B cell (primary cell): ENCODE data around the gene KLHL36. TPM values are rescaled to one million over a fixed set of nuclear protein-coding genes. Genes with fewer than 3 reads are reported as not detected.

Experiments
- polyA plus RNA-seq: library from polyadenylated mRNA; depleted of rRNA; stranded (reverse); fragments of >200 nt; gene quantifications from 2 replicates; pipeline ENCODE4 v1.2.3, GENCODE V29; 2012
- total RNA-seq, 2 donors: library from RNA; stranded (reverse); fragments of 120-200 nt in 1 of 2; gene quantifications; 1 replicate in 1 of 2; 2 replicates in 1 of 2; pipeline versions ENCODE4 v1.2.3 to v1.2.4, GENCODE V29; 2013 to 2022

KLHL36 gene
- total and polyA plus RNA-seq, 2 donors (not counting 1 experiment from before 2014, with no cell fraction given): 90.3 to 135 TPM

Other genes starting within 250 kb of the KLHL36 start
- gene MEAK7, start 143.9 kb upstream of the KLHL36 start, total RNA-seq: 19.3 and 23.0 TPM in 2 replicates
- gene MEAK7, start 143.9 kb upstream of the KLHL36 start, polyA plus RNA-seq: 1.8 and 3.9 TPM in 2 replicates
- 245 and 264 TPM in 2 replicates for gene COTL1, start 30.4 kb upstream of the KLHL36 start, total RNA-seq
- 79.4 and 158 TPM in 2 replicates for gene COTL1, start 30.4 kb upstream of the KLHL36 start, polyA plus RNA-seq
- 130 and 134 TPM in 2 replicates for gene USP10, start 51.5 kb downstream of the KLHL36 start, total RNA-seq
- 48.9 and 51.0 TPM in 2 replicates for gene USP10, start 51.5 kb downstream of the KLHL36 start, polyA plus RNA-seq
- gene CRISPLD2, start 171.5 kb downstream of the KLHL36 start, total RNA-seq: 0.25 and 0.63 TPM in 2 replicates
- 0.37 and 0.50 TPM in 2 replicates for gene CRISPLD2, start 171.5 kb downstream of the KLHL36 start, polyA plus RNA-seq